GM23248 (cell line): ENCODE measurements around the gene ADAM33. TPM values are rescaled to one million over a fixed set of nuclear protein-coding genes. Genes with fewer than 3 reads are reported as not detected.
A peak's percentile ranks its signal among the peaks of the same experiment; 100 is the strongest.

ENCODE experiments used
- DNase-seq: peaks from one replicate; pipeline ENCODE4 v3.0.0-alpha.2; 2015
- H2AFZ ChIP-seq: fragments of 200-600 bp; sonication (generic); 2 replicates; pipeline ENCODE4 v1.6.1; 2016; ENCODE audit warnings: antibody characterized with exemption
- H3F3A ChIP-seq: fragments of 200-600 bp; sonication (generic); 2 replicates; pipeline ENCODE4 v1.6.1; 2016; ENCODE audit warnings: mild to moderate bottlenecking, antibody characterized with exemption, mixed run types; ENCODE audit not compliant: insufficient read depth
- H3K27ac ChIP-seq: fragments of 200-600 bp; sonication (generic); 2 replicates; pipeline ENCODE4 v1.5.1; 2016; ENCODE audit warnings: mild to moderate bottlenecking
- H3K27me3 ChIP-seq: fragments of 200-600 bp; sonication (generic); replicated peaks from 2 replicates; pipeline ENCODE4 v1.6.1; 2016; ENCODE audit warnings: mild to moderate bottlenecking; ENCODE audit not compliant: insufficient read depth
- H3K36me3 ChIP-seq: fragments of 200-600 bp; sonication (generic); 2 replicates; pipeline ENCODE4 v1.6.1; 2016; ENCODE audit warnings: low read depth, mild to moderate bottlenecking
- H3K4me1 ChIP-seq: fragments of 200-600 bp; sonication (generic); 2 replicates; pipeline ENCODE4 v1.6.1; 2016; ENCODE audit warnings: mild to moderate bottlenecking; ENCODE audit not compliant: insufficient read depth
- H3K4me2 ChIP-seq: fragments of 200-600 bp; sonication (generic); one replicate; pipeline ENCODE4 v1.6.1; 2016; ENCODE audit warnings: mild to moderate bottlenecking; ENCODE audit not compliant: unreplicated experiment
- H3K4me3 ChIP-seq: fragments of 200-600 bp; sonication (generic); 2 replicates; pipeline ENCODE4 v1.5.1; 2016; ENCODE audit warnings: mild to moderate bottlenecking
- H3K79me2 ChIP-seq: fragments of 200-600 bp; sonication (generic); 2 replicates; pipeline ENCODE4 v1.6.1; 2016; ENCODE audit warnings: mild to moderate bottlenecking; ENCODE audit not compliant: insufficient read depth
- H3K9ac ChIP-seq: fragments of 200-600 bp; sonication (generic); 2 replicates; pipeline ENCODE4 v1.6.1; 2016; ENCODE audit warnings: mild to moderate bottlenecking
- H3K9me2 ChIP-seq: fragments of 200-600 bp; sonication (generic); 2 replicates; pipeline ENCODE4 v1.6.1; 2016; ENCODE audit warnings: mixed run types, mild to moderate bottlenecking, moderate library complexity; ENCODE audit not compliant: insufficient read depth
- H3K9me3 ChIP-seq: fragments of 200-600 bp; sonication (generic); one replicate; pipeline ENCODE4 v1.6.1; 2017; ENCODE audit warnings: low read depth
- H4K20me1 ChIP-seq: fragments of 200-600 bp; sonication (generic); 2 replicates; pipeline ENCODE4 v1.6.0; 2016; ENCODE audit not compliant: insufficient read depth
- EZH2 ChIP-seq: fragments of 200-600 bp; sonication (generic); IDR thresholded peaks from 2 replicates; pipeline ENCODE4 v1.6.1; 2018; ENCODE audit warnings: antibody characterized with exemption, mild to moderate bottlenecking; ENCODE audit not compliant: insufficient read depth, poor library complexity, severe bottlenecking
- EZH2phosphoT487 ChIP-seq: fragments of 200-600 bp; sonication (generic); IDR thresholded peaks from 2 replicates; pipeline ENCODE4 v1.6.1; 2018; ENCODE audit warnings: antibody characterized with exemption, moderate library complexity, mild to moderate bottlenecking, low read depth; ENCODE audit not compliant: insufficient read depth
- WGBS, 2 experiments: methylation state at CpG; one replicate each; pipeline ENCODE4 v1.1.6; 2015 to 2017; ENCODE audit warnings: low lambda C conversion rate in 2 of 2, low coverage in 1 of 2; ENCODE audit errors: missing lambda C conversion rate in 2 of 2; 5-methylcytosine and 5-hydroxymethylcytosine counted together
- in situ Hi-C: fragments of 300-500 bp; cut with MboI; formaldehyde crosslinking; loops from 2 replicates; pipeline ENCODE4 v1.15.0; 2020
- polyA plus RNA-seq: library from polyadenylated mRNA; unstranded; fragments of >200 nt; fragmentation: Nextera tagmentation; extraction: Ambion mirVana; gene quantifications from 2 replicates; pipeline ENCODE4 v1.2.1, GENCODE V29; 2016
- total RNA-seq: library from RNA; depleted of rRNA; stranded (reverse); fragments of >200 nt; shearing (Covaris generic); gene quantifications from 2 replicates; pipeline ENCODE4 v1.2.3, GENCODE V29; 2014

Gene ADAM33
- total and polyA plus RNA-seq, 2 experiments from 2014 or later = 22.6 to 53.1 TPM

DNA sequence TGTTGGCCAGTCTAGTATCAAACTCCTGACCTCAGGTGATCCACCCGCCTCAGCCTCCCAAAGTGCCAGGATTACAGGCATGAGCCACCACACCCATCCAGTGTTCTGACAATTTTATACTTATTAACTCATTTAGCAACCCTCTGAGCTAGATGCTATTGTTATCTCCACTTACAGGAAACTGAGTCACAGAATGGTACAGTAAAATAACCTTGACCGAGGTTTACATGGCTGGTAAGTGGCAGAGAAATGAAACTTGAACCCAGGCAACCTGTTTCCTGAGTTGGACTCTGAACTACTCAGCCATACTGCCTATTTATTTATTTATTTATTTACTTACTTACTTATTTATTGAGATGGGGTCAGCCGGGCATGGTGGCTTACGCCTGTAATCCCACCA, 37.2 kb upstream of the ADAM33 start:
- no peak for TF ChIP-seq EZH2
- no peak for TF ChIP-seq EZH2phosphoT487
- Histone ChIP-seq H3K9me2 (no peaks in the 10 kb centered on the region), H3K27me3 (peaks cover 16% of the 10 kb centered on the region), H3K9ac (no peak overlapping the region), H3K27ac (no peak overlapping the region), H2AFZ (no peak overlapping the region), H3F3A (no peaks in the 10 kb centered on the region), H3K4me2 (no peak overlapping the region), H4K20me1 (no peaks in the 10 kb centered on the region), H3K36me3 (no peaks in the 10 kb centered on the region), H3K9me3 (no peaks in the 10 kb centered on the region), H3K4me3 (no peak overlapping the region), H3K79me2 (no peaks in the 10 kb centered on the region), H3K4me1 (no peaks in the 10 kb centered on the region)
- in situ Hi-C loops = no loop called here
- no peak for DNase-seq
- 91% methylated on average over 4 of the region's 4 CpGs for WGBS, 2 experiments

DNA sequence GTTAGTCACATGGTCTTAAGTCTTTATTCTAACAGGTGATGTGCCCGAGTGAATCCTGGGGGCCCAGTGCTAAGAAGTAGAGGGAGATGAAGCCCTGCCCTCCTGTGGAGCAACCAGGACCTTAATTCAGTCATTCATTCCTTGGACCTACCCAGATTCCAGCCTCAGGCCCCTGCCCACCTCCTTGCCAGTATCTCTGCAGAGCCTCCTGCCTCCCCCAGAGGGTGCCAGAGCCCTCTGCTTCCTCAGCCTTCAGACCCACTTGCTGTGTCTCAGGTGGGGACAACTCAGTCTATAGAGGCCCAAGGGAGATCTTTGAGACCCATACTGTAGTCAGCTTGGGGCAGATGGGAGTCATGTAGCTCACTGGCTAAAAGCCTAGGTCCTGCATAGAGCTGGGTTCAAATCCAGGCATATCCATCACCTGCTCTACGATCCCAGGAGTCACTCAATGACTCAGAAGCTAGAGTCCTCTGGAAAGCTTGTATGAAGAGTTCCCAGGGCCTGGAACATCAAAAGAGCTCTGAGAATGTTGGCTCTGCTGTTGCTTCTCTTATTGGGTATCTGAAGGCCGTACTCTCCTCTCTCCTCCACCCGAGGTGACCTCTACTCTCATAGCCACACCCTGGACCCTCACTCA, 34.5 kb upstream of the ADAM33 start:
- Histone ChIP-seq H2AFZ (no peak overlapping the region), H3K36me3 (no peaks in the 10 kb centered on the region), H3K4me2 (no peak overlapping the region), H4K20me1 (no peaks in the 10 kb centered on the region), H3K4me3 (no peak overlapping the region), H3K4me1 (no peaks in the 10 kb centered on the region), H3K9ac (no peak overlapping the region), H3F3A (no peaks in the 10 kb centered on the region), H3K27me3 (peaks cover 7% of the 10 kb centered on the region), H3K79me2 (no peaks in the 10 kb centered on the region), H3K27ac (no peak overlapping the region), H3K9me3 (no peaks in the 10 kb centered on the region), H3K9me2 (no peaks in the 10 kb centered on the region)
- peak; percentile 66 for DNase-seq
- TF ChIP-seq EZH2phosphoT487 = no peak
- WGBS, 2 experiments = 34 to 40% methylated on average over 4 of the region's 4 CpGs
- in situ Hi-C loops = no loop called here

DNA sequence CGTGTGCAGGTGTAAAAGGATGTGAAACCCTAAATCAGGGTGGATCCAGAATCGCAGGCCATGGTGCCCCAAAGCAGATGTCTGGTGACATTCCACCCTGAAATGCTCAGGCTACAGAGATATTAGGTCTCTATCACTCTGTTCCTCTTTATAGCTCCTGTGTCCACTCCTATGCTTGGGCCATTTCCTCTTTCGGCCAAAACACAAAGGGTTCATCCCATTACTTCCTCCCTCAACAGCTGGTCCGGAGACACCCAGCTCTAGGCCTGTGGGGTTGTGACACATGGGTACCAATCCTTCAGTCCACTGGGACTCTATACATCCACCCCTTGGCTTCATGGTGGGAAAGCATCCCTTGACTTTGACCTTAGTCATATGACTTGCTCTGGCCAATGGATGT, 32.3 kb upstream of the ADAM33 start:
- in situ Hi-C loops = no loop called here
- Histone ChIP-seq H3K9me3 (no peaks in the 10 kb centered on the region), H3K27ac (no peak overlapping the region), H2AFZ (no peak overlapping the region), H3K79me2 (no peaks in the 10 kb centered on the region), H3K4me1 (no peaks in the 10 kb centered on the region), H4K20me1 (no peaks in the 10 kb centered on the region), H3K36me3 (no peaks in the 10 kb centered on the region), H3K9me2 (no peaks in the 10 kb centered on the region), H3K27me3 (no peaks in the 10 kb centered on the region), H3K4me3 (no peak overlapping the region), H3F3A (peaks cover 5% of the 10 kb centered on the region; the same call in 1 of the 2 replicates), H3K4me2 (no peak overlapping the region), H3K9ac (no peak overlapping the region)
- TF ChIP-seq EZH2phosphoT487 (no peak), EZH2 (no peak)
- WGBS, 2 experiments = 88 to 89% methylated on average over 4 of the region's 4 CpGs
- no peak for DNase-seq

DNA sequence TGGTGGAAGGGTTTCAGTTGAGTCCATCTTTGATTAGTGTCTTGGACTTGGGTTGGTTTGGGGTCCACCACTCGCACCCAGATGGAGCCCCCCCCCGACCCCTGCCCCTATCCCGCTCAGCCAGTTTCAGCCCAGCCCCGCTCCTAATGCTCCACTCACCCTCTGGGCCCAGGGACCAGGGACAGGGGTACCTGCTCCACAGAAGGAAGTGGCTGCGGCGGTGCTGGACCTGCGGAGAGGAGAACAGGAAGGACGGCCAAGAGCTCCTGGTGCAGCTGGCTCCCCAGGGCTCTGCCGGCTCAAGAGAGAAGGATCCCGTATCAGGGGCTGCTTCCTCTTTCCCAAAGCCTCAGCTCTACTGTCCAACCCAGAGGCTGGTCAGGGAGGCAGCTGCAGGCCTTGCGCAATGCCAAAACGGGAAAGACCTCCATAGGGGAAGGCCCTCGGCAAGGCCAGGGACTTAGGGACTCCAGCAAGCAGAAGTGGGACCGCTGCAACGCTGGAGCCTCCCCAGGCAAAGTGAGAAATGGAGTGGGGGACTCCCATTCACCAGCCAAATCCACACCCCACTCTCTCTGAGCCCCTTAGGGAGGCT, 30.6 kb upstream of the ADAM33 start, which contains the start of gene SIGLEC1:
TSS of gene SIGLEC1 (minus strand) at position 322 of the 595 bp plus-strand sequence. CDS start 5,472 bp downstream, outside the sequence.
- H3K27ac ChIP-seq = no peak within 1 kb of the TSS
- H3K4me3 ChIP-seq = no peak within 1 kb of the TSS
- no peaks in the 10 kb centered on the region for H3K36me3 ChIP-seq
- DNase-seq = no peak
- no peak within 1 kb of the TSS for H2AFZ ChIP-seq
- no peak within 1 kb of the TSS for H3K4me2 ChIP-seq
- H3K27me3 ChIP-seq = no peaks in the 10 kb centered on the region
- WGBS, 2 experiments = 76 to 77% methylated on average over 12 to 15 of the region's 15 CpGs
- no peaks in the 10 kb centered on the region for H4K20me1 ChIP-seq
- no peaks in the 10 kb centered on the region for H3K79me2 ChIP-seq
- H3K9me2 ChIP-seq = no peaks in the 10 kb centered on the region
- no peak for TF ChIP-seq EZH2phosphoT487
- TF ChIP-seq EZH2 = no peak
- H3K9me3 ChIP-seq = no peaks in the 10 kb centered on the region
- in situ Hi-C loops = no loop called here
- H3K9ac ChIP-seq = no peak within 1 kb of the TSS
- H3F3A ChIP-seq = peaks cover 5% of the 10 kb centered on the region; the same call in 1 of the 2 replicates
- H3K4me1 ChIP-seq = no peaks in the 10 kb centered on the region; the same call in 1 of the 2 replicates
